Head of caudate nucleus (tissue), 42 donors: ENCODE data around the gene LTBP2.

Experiments
- DNase-seq, 42 donors: peaks; one replicate each; pipeline versions ENCODE4 v3.0.0 to v3.0.0-alpha.2; 2020 to 2021; ENCODE audit warnings: mixed read lengths in 7 of 42
- intact Hi-C: fragments of 100-400 bp; cut with DNase I; formaldehyde crosslinking; loops from one replicate; pipeline ENCODE4 v1.15.0; 2022

The LTBP2 gene

DNA sequence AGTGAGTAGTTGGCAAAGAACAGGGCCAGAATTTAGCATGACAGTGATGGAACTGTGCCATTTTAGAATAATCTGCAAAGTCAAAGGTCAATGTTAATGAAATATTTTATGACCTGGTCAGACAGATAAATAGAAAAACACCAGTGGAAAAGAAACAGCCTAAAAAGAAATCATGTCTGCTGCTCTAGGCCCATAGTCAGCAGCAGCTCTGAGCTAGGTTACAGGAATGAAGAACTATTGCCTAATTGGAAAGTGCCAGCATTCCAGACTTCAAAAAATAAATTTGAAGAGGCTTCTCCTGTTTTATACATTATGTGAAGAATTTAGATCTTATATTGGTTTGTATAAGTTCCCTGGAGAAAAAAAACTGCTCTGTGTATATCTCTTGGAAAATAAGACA is 128.7 kb downstream of the LTBP2 start:
- no peak for DNase-seq
- intact Hi-C loops = no loop called here

- intact Hi-C loops = no loop called here
Measured at GRCh38 chr14:74482571-74482970, 129.5 kb downstream of the LTBP2 start.

GRCh38 chr14:74480046-74480445 is 132.0 kb downstream of the LTBP2 start:
- DNase-seq = no peak
- intact Hi-C loops = no loop called here

More at GRCh38 chr14:74482571-74482970, 129.5 kb downstream of the LTBP2 start:
- DNase-seq = peak in 3 of 42 donors; percentile 13 to 60 (median 49)

DNA sequence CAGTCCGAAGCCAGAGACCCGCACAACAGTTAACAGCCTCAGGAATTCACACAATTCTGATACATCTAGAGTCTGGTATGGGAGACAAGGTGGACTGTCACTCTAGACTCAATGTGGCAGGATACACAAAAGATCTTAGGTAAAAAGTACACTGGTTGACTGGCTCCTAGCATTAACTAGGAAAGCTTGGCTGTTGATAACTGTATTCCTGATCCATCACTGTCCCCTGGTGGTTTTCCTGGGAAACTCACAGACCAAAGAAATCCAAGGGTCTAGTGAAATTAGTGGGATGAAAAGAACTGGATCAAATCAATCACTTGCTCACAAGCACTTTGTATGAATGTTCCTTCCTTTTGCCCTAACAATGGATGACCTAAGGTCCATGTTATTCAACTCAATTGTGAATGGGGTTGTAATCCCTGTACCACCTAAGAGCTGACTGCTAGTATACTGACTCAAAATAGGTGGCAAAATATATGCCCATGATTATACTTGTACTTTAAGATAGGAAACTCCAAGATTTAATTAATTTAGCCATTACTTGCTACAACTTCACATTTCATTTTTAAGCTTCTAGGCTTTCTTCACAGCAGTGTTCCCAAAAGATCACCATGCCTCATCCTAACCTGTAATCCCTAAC is 132.9 kb downstream of the LTBP2 start:
- DNase-seq = peak in 8 of 42 donors; percentile 35 to 70 (median 54)
- intact Hi-C loops = loop anchor here (2.0 kb wide), 1 partner anchor 116 kb away; no protein-coding TSS in a partner anchor

DNA sequence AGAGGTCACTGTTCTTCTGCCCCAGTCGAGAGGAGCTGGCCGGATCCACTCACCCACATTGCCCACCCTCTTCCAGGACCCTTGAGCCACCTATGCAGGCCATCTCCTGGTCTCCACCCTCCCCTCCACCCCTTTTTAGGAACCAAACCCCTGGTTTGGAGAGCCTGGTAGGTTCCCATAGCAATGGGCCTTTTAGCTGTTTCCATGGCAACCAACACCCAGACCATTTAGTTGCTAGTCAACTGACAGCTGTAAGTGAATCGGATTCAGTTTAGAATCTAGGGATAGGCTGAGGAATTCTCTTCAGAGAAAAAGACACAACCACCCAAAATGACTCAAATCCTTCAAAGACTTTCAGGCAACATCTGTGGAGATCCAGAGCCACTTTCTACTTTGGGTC is 135.4 kb downstream of the LTBP2 start:
- DNase-seq = peak in 1 of 42 donors; percentile 24
- intact Hi-C loops = no loop called here

DNA sequence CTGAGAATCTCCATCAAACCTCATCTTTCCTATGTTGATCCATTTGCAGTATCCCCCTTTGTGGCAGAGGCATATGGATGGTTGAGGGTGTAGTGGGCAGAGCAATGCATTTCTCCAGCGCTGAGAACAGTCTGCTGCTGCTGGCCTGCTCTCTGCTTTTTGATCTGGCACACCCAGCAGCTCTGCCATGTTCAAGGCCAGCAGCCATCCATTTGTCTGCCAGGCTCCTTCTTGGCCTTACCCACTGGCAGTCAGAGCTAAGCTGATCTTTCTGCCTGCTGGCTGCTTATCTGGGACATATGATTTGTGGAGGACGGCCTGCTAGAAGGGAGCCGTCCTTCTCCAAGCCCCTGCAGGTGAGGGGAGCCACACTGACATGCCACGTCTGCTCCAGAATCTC is 135.9 kb downstream of the LTBP2 start:
- intact Hi-C loops = no loop called here
- no peak for DNase-seq

GRCh38 chr14:74475678-74476077 is 136.4 kb downstream of the LTBP2 start:
- intact Hi-C loops = no loop called here
- DNase-seq = no peak

GRCh38 chr14:74474376-74474775 is 137.7 kb downstream of the LTBP2 start:
- peak in 1 of 42 donors; percentile 22 for DNase-seq
- intact Hi-C loops = no loop called here

DNA sequence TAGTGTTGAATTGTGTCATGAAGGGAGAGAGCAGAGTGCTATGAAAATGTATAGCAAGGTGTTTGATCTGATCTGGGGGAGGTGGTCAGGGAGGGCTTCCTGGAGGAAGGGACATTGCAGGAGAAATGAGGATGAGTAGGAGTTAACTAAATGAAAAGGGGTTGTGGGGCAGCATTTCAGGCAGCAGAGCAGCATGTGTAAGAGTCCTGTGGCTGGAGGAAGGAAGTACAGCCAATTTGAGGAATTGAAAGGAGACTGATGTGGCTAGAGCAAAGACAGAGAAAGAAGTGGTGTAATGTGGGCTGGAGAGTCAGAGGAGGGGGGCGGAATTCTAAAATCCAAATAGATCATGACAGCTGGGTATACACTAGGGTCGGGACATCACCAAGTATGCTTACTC is 139.4 kb downstream of the LTBP2 start:
- DNase-seq = no peak
- intact Hi-C loops = no loop called here

- no peak for DNase-seq
- intact Hi-C loops = no loop called here
Measured at GRCh38 chr14:74469548-74470518, 142.2 kb downstream of the LTBP2 start.

DNA sequence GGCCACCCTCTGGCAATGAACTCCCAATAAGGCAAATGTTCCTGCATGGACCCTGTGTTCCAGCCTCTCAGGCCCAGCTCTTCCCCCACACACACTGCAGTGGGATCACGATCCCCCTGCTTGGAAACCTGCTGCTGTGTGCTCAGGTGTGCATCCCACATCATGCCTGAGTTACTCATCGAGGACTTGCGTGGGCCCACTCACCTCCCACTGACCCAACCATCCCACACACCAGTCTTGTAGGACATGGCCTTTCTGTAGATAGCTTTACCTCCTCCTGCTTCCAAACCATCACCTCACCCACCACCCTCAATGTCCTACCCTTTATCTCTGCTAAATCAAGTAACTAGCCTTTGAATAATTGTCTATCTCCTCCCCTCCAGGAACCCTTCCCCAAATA is 143.5 kb downstream of the LTBP2 start:
- intact Hi-C loops = no loop called here
- peak in 40 of 42 donors; percentile 32 to 89 (median 65) for DNase-seq

DNA sequence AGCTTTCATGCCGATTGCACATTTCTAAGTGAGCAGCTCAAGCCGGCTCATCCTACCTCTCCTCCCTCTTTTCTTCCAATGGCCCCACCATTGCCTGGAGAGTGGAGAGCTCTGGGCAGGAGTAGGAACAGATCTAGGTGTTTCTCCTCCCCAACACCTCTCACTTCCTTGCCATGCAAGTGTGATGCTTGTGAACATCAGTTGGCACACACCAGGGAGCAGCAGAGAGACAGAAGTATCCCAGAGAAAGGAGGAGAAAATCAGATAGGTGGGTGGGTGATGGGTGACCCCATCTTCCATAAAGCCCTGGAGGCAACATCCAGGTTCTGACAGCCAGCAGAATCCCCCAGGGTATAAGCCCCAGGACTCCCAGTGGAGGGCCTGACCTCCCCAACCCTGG is 146.7 kb downstream of the LTBP2 start:
- peak in 7 of 42 donors; percentile 12 to 71 (median 48) for DNase-seq
- intact Hi-C loops = no loop called here

GRCh38 chr14:74464785-74465184 is 147.3 kb downstream of the LTBP2 start:
- intact Hi-C loops = no loop called here
- peak in 40 of 42 donors; percentile 42 to 90 (median 68) for DNase-seq

GRCh38 chr14:74463697-74464096 is 148.3 kb downstream of the LTBP2 start:
- DNase-seq = peak in 9 of 42 donors; percentile 13 to 74 (median 51)
- intact Hi-C loops = no loop called here

DNA sequence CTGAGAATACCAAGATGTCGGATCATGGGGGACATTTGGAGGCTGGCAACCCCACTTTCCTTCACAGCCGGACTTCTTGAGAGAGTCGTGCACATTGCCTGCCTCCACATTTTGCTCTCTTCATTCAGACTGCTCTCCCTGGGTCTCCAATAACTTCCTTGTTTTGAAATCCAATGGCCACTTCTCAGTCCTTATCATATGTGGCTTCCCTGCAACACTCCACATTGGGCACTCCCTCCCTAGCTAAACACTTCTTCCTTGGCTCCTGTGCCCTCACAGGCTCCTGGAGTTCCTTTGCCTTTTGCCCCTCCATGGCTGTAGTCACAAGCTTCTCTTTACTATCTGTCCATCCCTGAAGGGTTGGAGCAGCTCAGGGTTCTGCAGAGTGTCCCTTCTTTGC is 149.0 kb downstream of the LTBP2 start:
- intact Hi-C loops = no loop called here
- DNase-seq = no peak

DNA sequence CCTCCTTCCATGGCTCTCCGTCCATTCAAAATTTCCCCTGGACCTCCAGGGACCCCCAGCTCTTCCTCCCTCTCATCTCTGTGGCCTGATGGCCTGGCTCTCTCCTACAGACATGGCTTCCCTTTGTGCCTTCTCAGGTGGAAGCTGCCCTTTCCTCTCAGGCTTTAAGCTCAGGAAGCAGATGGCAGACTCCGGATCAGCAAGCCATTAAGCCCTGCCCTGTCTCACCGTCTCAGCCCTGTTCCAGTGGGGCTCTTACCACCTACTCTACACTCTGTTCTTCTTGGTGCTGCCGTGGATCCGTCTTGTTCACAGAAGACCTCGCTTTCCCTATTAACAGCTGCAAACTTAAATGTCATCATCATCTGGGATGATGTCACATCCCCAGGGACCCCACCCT is 152.1 kb downstream of the LTBP2 start:
- peak in 1 of 42 donors; percentile 28 for DNase-seq

DNA sequence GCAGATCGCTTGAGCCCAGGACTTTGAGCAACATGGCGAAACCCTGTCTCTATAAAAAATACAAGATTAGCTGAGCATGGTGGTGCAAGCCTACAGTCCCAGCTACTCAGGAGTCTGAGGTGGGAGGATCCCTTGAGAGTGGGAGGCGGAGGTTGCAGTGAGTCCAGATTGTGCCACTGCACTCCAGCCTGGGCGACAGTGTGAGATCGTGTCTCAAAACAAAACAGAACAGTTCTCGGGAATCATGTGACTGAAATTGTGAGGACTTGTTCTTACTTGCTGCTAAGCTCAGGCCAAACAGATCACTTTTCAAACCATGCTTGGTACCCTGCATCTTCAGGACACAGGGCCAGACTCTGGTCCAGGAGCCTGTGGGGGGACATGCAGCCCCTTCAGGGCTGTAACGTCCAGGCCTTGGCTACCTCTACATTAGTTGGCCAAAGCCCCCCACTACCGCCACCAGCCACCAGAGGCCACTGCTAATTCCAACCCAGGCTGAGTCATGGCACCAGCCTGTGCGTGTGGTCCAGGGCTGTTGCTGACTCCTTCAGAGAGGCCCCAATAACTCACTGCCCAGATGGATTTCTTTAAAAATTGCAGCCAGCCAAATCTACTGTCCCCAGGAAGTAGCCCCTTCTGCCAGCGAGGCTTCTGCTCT is 152.6 kb downstream of the LTBP2 start:
- peak in 2 of 42 donors; percentile 22 to 43 for DNase-seq
- intact Hi-C loops = no loop called here

More for the DNA sequence above, 152.1 kb downstream of the LTBP2 start:
- intact Hi-C loops = no loop called here

GRCh38 chr14:74457565-74457895 is 154.5 kb downstream of the LTBP2 start:
- no peak for DNase-seq
- intact Hi-C loops = no loop called here

- intact Hi-C loops = no loop called here
- DNase-seq = peak in 1 of 42 donors; percentile 31
Measured at GRCh38 chr14:74456684-74457564, 155.1 kb downstream of the LTBP2 start.
